OCI-LY3 (cell line): ENCODE data around the gene APOF.

ENCODE experiments used
- EZH2phosphoT487 ChIP-seq: fragments of 200-600 bp; shearing (Covaris generic); IDR thresholded peaks from 2 replicates; pipeline ENCODE4 v1.6.1; 2018; ENCODE audit warnings: antibody characterized with exemption, mixed run types, low read depth
- TF ChIP-seq, protein P1 (sequence below): fragments of 200-600, 300-600 bp; sonication (generic); IDR thresholded peaks from 2 replicates; pipeline ENCODE4 v1.5.1; 2014; ENCODE audit warnings: antibody characterized with exemption, low read length, low read depth

GRCh38 chr12:56315249-56315621 is 47.4 kb downstream of the APOF start:
- TF ChIP-seq, protein P1, sequence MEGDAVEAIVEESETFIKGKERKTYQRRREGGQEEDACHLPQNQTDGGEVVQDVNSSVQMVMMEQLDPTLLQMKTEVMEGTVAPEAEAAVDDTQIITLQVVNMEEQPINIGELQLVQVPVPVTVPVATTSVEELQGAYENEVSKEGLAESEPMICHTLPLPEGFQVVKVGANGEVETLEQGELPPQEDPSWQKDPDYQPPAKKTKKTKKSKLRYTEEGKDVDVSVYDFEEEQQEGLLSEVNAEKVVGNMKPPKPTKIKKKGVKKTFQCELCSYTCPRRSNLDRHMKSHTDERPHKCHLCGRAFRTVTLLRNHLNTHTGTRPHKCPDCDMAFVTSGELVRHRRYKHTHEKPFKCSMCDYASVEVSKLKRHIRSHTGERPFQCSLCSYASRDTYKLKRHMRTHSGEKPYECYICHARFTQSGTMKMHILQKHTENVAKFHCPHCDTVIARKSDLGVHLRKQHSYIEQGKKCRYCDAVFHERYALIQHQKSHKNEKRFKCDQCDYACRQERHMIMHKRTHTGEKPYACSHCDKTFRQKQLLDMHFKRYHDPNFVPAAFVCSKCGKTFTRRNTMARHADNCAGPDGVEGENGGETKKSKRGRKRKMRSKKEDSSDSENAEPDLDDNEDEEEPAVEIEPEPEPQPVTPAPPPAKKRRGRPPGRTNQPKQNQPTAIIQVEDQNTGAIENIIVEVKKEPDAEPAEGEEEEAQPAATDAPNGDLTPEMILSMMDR = no peak
- TF ChIP-seq EZH2phosphoT487 = no peak
